GM18511 (cell line): Measurements from ENCODE around the gene GBP3.
"Not testable (repeated sequence)": the region's sequence is repeated elsewhere in the genome, so short reads cannot be mapped to it uniquely, and the experiment has no call there.

ENCODE experiments used
- ATAC-seq: cut with Tn5 transposase; IDR thresholded peaks from one replicate; pipeline ENCODE4 v1.9.1; 2021; ENCODE audit warnings: mild to moderate bottlenecking, moderate library complexity; ENCODE audit not compliant: unreplicated experiment

Gene GBP3, protein sequence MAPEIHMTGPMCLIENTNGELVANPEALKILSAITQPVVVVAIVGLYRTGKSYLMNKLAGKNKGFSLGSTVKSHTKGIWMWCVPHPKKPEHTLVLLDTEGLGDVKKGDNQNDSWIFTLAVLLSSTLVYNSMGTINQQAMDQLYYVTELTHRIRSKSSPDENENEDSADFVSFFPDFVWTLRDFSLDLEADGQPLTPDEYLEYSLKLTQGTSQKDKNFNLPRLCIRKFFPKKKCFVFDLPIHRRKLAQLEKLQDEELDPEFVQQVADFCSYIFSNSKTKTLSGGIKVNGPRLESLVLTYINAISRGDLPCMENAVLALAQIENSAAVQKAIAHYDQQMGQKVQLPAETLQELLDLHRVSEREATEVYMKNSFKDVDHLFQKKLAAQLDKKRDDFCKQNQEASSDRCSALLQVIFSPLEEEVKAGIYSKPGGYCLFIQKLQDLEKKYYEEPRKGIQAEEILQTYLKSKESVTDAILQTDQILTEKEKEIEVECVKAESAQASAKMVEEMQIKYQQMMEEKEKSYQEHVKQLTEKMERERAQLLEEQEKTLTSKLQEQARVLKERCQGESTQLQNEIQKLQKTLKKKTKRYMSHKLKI

DNA sequence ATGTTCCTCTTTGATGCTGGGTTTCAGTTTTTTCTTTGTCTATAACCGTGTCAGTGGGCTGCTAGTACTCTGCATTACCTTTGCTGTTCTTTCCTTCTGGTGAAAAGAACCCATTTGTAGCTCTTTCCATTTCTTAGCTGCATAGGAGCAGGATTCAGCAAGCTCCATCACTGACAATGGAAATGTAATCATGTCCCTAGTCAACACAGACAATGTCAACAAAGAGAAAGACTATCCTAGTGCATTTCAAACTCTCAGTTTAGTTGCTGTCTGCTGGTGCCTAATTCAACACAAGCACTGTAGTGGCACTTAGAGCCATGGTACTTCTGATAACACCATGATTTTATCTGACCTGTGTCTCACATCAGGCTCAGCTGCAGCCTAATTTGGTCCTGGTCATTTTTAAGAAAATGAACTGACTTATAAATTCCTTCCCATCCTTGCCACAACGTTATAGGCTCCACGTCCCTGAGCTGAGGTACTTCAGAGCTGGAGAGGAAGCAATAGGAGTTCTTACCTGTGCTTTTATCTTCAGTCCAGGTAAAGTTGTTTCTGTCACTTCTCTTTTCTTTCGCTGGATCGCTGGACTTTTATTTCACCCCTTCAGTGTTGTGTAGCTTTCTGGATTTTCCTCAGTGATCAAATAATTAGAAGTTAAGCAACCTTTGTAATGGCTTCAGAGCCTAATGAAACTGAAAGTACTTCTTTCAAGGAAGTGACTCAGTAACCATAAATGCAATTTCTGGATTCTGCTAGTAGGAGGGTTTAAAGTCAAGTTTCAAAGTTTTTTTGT is at the start of gene GBP3:
GBP3 (minus strand) TSS at position 700 of the 793 bp plus-strand sequence. CDS start 2,145 bp downstream, outside the sequence.
- peak; percentile 85 for ATAC-seq

DNA sequence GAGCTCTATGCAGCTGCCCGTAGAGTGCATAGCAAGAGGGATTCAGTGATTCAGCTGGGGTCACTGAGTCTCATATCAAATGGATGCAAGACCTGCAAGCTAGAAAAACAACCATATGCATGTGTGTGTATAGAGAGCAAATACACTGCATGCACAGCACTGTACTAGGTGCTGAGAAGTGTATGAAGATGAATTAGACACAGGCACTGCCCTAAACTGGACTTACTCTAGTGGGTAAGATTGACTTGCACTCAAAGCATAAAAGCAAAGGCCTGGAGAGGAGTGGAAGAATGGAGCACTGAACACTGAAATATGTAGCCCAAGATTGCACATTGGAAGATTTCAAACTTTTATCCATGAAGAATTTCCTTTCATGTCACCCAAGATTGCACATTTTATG is 47.8 kb upstream of the GBP3 start:
- ATAC-seq = no peak

DNA sequence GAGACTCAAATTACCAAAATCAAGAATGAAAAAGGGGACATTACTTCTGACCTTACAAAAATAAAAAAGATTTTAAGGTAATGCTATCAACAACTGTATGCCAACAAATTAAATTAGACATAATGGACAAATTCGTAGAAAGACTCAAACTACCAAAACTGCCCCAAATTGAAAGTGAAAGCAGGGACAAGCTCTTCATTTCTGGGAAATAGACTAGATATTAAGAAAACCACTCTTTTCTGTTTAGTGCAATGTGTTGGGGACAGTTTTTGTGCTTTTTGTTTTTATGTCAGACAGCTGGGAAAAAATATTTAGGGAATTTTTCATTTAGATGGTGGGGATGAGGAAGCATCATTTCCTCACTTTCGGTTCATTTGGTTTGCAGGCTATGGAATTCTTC is 47.3 kb upstream of the GBP3 start:
- no peak for ATAC-seq

DNA sequence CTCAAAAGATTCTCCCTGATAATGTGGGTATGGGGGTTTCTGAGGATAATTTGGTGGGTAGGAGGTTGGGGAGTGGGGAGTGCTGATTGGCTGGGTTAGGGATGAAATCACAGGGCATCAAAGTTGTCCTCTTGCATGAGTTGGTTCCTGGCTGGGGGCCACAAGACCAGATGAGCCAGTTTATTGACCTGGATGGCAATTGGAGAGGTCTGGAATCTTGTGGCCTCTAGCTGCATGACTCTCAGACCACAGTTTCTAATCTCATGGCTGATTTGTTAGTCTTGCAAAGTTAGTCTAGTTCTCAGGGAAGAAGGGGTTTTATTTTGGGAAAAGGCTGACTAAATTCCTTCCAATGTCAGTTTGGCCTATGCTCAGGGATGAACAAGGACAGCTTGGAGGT is 45.6 kb upstream of the GBP3 start:
- ATAC-seq = no peak

DNA sequence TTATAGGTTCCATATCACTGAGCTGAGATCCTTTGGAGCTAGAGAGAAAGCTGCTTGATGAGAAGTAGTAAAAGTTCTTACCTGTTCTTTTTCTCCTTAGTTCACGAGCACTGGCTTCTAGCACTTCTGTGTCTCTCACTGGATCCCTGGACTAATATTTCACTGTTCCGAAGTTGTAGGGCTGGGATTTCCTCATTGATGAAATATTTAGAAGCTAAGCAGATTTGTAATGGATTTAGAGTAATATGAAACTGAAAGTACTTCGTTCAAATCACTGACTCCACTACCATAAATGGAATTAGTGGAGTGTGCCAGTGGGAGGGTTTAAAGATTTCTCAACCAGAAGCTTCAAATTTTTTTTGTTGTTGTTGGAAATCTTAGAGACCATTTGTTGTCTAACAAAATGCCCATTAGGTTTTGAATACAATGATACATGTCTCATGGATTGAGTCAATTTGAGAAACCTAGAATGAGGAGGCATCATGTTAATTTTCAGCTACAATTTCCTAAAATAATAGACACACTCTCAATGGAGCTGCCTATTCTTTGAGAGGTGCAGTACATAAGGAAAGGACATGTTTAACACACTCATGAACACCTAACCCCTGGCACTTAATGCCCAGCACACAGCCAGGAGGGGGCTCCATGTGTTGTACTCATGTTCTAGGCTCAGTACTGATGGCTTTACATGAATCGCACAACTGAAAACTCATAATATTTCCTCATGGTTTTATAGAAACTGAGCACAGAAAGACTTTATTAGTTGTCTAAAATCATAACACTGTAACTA is 42.6 kb upstream of the GBP3 start, which contains the start of gene GBP1:
GBP1 (minus strand) TSS at position 130 of the 790 bp plus-strand sequence. CDS start 1,974 bp downstream, outside the sequence.
- peak; percentile 72 for ATAC-seq

DNA sequence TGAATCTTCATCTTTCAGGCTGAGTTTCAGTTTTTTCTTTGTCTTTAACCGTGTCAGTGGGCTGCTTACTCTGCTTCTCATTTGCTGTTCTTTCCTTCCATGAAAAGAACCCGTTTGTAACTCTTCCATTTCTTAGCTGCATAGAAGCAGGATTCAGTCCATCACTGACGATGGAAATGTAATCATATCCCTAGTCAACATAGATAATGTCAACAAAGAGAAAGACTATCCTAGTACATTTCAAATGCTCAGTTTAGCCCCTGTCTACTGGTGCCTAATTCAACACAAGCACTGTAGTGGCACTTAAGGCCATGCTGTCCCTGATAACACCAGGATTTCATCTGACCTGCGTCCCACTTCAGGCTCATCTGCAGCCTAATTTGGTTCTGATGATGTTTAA is 42.0 kb upstream of the GBP3 start:
- ATAC-seq = peak; percentile 59

DNA sequence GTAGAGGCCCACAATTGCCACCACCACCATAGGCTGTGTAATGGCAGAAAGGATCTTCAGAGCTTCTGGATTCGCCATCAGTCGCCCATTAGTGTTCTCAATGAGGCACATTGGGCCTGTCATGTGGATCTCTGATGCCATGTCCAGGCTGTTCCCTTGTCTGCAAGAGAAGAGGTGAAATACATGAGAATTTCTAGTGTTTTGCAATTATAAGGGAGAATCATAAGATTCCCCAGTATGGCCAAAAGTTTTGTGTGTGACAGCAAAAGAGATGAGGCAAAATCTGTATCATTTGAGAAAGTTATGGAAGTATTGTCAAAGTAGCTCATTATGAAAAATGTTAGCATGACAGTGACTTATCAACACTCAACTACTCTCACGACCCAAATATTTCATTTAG is 40.4 kb upstream of the GBP3 start:
- no peak for ATAC-seq

DNA sequence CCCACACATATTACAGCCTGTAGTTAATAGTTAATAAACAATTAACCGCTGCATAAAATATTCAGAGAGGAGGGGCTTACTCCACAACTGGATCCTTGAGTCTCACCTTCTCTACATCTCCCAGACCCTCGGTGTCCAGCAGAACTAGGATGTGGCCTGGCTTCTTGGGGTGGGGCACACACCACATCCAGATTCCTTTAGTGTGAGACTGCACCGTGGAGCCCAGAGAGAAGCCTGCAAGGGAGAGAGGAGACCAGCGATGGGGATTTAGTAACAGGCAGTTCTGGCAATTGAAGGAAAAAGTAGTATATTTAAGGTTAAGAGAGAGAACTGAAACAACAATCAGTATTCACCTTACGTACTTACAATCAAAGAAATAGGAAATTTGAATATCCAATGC is 37.4 kb upstream of the GBP3 start:
- ATAC-seq = no peak

DNA sequence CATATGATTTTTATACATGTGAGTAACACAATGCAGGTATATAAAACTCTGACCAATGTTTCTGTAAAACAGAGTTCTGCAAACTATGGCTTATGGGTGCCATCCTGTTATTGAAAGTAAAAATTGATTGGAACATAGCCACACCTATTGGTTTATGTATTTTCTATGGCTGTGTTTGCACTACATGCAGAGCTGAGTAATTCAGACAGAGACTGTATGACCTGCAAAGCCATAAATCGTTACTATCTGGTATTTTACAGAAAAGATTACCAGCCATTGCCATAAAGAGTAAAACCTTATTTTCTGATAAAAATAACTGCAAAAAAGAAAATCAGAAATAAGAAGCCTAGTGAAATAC is 29.3 kb upstream of the GBP3 start:
- no peak for ATAC-seq

DNA sequence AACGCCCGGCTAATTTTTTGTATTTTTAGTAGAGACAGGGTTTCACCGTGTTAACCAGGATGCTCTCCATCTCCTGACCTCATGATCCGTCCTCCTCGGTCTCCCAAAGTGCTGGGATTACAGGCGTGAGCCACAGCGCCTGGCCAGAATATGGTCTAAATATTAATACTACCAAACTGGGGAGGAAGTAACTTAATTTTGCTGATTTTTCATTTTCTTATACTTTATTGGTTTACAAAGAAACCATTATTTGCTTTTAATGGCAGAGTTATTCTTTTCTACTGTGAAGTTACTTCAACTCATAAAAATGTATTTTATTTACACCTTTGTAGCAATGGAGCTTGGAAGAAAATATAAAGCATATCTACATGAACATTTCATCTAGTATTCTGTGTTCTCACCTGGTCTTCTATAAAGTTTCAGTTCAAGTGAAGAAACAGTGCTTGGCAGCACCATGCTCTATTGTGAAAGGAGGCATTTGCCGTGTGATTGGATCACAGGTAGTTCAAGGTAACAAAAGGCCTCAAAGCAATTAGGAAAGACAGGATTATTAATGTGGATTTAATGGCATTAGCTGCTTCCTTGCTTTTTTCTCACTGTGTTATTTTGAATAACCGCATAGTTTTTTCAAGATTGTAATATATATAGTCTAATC is 28.8 kb upstream of the GBP3 start:
- no peak for ATAC-seq

DNA sequence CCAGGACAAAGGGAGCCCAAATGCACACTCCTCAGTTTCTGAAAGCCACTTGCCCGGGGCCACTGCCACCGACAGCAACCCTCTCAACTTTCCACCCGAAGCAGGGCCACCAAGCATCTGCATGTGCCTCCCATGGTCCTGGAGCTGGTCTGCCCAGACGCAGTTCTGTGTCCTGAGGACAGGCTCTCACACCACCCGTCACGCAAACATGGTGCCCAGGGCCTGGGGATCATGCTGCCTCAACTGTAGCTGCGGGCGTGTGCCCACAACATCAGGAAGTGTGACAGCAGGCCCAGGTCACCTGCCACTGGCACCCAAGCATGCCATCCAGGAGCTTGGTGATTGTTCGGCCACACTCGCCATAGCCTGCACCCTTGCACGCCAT is 28.0 kb upstream of the GBP3 start:
- no peak for ATAC-seq

DNA sequence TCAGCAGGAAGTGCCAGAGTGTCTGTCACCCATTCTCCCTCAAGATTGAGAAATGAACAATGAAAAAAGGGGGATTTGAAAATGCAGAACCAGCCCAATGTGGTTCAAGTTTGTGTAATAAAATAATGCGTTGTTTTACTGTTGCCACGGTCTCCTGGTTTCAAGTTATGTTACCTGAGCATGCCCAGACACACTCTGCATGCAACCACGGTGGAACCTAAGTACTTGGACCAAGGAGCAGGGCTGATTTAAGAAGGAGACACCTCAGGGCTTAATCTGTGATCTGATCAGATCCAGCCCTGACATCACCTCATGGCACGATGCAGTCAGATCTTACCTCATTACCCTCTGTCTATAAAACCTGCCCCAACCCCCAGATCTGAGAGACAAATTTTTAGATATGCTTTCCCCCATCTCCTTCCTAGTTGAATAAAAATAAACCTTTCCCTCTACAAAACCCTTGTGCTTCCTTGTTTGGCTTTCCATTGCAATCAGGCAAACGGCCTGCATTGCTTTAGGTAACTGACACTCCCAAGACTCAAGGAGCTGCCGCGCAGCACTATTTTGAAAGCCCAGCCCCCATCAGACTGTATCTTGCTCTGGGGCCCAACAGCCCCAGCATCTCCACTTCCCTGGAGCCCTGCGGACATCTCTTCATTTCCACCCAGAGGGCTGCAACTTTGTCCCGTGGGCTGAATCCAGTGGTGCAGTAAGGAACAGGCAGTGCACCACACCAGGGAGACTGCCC is 27.4 kb upstream of the GBP3 start:
- not testable (repeated sequence) for ATAC-seq

DNA sequence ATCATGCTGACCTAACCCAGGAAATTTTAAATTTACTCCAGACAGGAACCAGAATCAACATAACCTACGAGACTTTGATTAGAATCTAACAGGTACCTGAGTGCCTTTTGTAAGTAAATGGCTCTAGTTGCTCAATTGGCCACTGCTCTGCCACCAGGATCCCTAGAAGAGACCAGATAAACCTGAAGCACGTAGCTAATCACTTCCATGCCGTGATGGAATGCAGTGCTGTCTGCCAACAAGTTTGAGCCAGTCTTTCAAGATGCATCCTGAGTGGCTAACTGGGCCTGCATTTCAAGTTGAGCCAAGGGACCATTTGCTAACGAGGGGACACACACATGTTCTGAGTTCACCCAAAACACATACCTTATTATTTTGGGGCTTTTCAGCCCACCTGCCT is 26.5 kb upstream of the GBP3 start:
- not testable (repeated sequence) for ATAC-seq

DNA sequence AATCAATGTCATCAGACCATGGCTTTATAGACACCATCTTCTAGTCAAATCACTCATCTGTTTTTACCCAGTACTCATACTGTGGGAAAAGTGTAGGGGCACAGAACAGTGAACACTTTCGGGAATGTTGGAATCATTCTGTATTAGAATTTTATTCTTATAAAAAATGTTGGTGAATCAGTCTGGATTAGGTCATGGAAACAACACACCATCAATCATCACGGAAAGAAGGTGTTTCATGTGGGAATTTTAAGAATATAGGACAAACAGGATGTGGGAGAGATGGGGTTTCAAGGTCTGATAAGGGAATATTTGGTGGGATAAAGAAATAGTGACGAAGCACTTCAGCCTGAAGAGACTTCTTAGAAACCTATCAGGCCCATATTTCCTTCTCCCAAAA is 25.1 kb upstream of the GBP3 start:
- no peak for ATAC-seq

DNA sequence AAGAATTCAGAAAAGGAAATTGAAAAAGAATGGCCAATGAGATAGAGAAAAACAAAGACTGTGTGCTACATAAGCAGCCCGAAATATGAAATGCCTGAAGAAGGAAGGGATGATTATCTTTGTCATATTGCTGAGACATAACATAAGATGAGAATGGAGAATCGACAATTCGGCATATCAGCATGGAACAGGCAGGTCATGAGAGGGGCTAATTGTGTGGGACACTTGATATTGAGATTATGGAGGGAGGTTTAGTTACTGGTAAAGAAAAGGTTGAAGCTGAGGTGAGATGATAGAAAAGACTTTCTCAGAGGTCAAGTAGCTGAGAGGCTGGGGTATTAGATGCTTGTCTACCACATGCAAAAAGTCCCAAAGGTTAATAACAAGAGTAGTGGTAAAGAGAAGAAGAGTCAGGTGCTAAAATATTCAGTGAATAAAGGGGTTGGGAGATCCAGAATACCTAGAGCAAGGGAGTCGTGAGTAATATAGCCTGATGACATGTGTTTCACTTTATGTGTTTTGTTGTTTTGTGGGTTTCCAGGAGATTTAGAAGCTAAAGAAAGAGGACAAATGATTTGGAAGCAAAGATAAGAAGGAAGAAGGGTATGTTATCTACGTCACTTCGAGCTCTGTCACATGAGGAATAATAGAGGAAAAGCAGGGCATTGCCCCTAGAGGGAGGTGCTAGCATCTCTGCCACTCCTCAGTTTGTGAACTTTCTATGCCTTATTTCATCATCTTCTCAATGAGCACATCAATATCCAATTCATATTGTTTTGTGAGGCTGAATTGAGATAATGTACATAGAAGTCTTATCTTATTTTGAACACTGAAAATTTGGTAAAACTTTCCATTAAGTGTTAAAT is 23.9 kb upstream of the GBP3 start:
- ATAC-seq = not testable (repeated sequence)

DNA sequence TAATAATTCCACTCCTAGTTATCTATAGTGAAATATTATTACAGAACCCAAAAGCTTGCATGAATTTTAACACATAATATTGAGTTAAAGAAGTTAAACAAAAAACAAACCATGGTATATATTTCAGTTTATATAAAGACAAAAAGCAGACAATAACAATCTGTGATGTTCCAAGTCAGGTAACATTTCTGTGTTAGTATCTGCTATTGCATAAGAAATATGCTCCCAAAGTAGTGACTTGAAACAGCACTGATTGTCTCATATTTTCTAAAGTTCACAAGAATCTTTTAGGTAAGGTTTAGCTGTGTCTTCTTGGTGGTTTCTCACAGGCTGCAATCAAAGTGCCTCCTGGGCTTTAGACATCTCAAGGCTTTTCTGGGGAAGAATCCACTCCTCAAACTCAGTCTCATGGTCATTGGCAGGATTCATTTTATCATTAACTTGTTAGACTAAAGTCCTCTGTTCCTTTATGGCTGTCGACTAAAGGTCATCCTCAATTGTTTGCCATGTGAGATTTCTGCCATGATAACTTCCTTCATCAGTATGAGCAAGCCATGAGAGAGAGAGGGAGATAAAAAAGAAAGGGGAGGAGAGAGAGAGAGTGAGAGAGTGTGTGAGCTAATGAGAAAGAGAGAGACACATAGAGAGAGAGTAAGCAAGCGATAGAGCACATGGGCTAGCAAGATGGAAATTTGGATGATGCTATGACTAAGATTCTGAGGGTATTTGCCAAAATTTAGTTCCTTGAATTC is 22.5 kb upstream of the GBP3 start:
- ATAC-seq = no peak

DNA sequence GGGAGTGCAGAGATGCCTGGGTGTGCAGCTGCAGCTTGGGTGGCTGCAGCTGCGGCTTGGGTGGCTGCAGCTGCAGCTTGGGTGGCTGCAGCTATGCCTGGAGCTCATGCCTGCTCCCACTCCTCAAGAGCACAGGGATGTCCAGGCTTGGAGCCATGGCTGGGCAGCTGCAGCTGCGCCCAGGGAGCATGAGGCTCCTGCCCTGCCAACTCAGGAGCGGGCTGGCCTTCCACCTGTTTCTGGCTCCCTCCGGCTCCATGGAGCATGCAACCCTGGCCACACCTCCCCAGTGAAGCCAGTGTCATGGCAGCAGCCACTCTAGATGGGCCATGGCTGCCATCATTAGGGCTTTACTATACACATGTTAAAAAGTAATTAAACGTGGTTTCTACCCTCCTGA is 21.3 kb upstream of the GBP3 start:
- no peak for ATAC-seq

DNA sequence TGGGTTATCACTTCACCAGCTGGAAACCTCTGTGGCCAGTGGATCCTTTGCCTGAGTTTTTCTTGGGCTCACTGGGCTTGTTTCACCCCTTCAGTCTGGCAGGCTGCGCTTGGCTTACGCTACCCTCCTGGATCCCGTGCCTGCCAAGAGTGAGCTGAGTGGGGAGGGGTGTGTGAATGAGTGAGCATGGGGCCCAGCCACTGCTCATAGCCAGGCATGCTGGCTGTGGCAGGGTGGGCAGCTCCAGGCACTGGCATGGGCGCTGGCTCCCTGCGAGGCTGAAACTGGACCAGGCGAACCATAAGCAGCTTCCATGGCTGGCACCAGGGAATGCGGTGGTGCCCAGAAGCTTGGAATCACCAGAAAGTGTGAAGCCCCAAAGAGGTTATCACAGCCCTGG is 19.8 kb upstream of the GBP3 start:
- no peak for ATAC-seq
